Activated T-helper 17 cell treated with anti-CD3 and anti-CD28 coated beads, Interleukin-2, amount 50 U/mL, for 72 hours (primary cell): Measurements from ENCODE around the gene PEX19. TPM values are rescaled to one million over a fixed set of nuclear protein-coding genes. Genes with fewer than 3 reads are reported as not detected.
A peak's percentile ranks its signal among the peaks of the same experiment; 100 is the strongest.

Source experiments
- ATAC-seq: fragments of 150-1000 bp; cut with Tn5 transposase; replicated peaks from 2 replicates; pipeline ENCODE4 v1.10.0; 2021; ENCODE audit warnings: mild to moderate bottlenecking, moderate library complexity
- H3K27ac Mint-ChIP-seq: one replicate; pipeline ENCODE4 v1.8.0; 2022; ENCODE audit warnings: mixed read lengths
- H3K27me3 Mint-ChIP-seq: one replicate; pipeline ENCODE4 v1.8.0; 2022; ENCODE audit warnings: mixed read lengths
- H3K36me3 Mint-ChIP-seq: one replicate; pipeline ENCODE4 v1.8.0; 2022; ENCODE audit warnings: low read depth, mild to moderate bottlenecking, mixed read lengths
- H3K4me1 Mint-ChIP-seq: one replicate; pipeline ENCODE4 v1.8.0; 2022; ENCODE audit warnings: mixed read lengths
- H3K4me3 Mint-ChIP-seq: one replicate; pipeline ENCODE4 v1.8.0; 2022; ENCODE audit warnings: mild to moderate bottlenecking, mixed read lengths
- H3K9me3 Mint-ChIP-seq: one replicate; pipeline ENCODE4 v1.8.0; 2022; ENCODE audit warnings: mixed read lengths
- total RNA-seq, 2 donors: library from RNA; stranded (reverse); gene quantifications; one replicate each; pipeline ENCODE4 v1.2.3, GENCODE V29; 2022

PEX19 gene
- 10 to 100 TPM; 48.3 to 61.4 TPM for total RNA-seq

DNA sequence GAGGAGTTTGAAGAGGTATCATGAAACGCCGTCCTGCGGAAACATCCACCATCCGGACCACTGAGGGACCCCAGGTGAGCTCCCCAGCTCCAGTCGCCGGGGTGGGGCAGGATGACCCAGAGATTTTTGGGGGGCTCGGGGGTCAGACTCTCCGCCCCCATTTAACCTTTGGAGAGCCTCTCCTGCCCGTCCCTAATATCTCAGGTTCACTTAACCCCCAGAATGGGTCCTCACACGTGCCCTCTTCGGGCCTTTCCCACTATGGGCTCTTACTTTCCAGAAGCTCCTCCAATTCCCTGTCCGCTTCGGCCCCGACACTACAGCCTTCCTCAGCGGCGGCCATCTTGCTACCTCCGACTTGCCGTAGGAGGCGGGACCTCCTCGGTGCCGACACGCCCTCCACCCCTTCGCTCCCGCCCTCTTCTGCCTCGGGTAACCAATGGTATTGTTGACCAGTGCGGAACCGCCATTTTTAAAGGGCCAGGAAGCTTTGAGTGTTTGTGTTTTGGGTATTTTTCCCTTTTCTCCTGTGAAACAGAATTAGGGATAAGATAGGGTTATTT lies at the start of gene PEX19:
Gene PEX19, minus strand, starts transcription at position 352 of the 563 bp plus-strand sequence. Its CDS starts 9 bp downstream, at position 343.
- peak within 1 kb of the TSS; percentile 98 for H3K27ac Mint-ChIP-seq
- H3K27me3 Mint-ChIP-seq: no peaks in the 10 kb centered on the region
- H3K4me3 Mint-ChIP-seq: peak within 1 kb of the TSS; percentile 97
- H3K9me3 Mint-ChIP-seq: no peaks in the 10 kb centered on the region
- H3K4me1 Mint-ChIP-seq: peaks cover 16% of the 10 kb centered on the region
- peaks cover 75% of the 10 kb centered on the region for H3K36me3 Mint-ChIP-seq
- ATAC-seq: peak; percentile 100

DNA sequence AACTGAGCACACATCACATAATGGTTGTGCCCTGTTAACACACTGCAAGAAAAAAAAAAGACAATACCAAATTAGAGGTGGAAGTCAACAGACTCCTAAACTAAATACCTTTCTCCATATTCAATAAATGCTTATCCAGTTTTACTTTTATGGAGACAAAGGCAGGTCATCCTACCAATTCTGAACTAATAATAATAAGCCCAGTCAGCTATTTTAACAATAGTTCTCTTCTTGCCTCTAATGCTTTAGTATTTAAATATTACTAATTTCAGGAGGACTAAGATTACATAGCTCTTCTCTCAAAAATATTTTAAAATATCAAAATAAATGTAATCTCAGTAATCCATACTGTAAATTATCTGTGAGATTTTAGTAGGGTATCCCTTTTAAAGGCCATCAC lies 47.6 kb upstream of the PEX19 start:
- H3K36me3 Mint-ChIP-seq: peaks cover 97% of the 10 kb centered on the region
- no peak overlapping the region for H3K27ac Mint-ChIP-seq

GRCh38 chr1:160330119-160330518 lies 45.2 kb upstream of the PEX19 start:
- no peaks in the 10 kb centered on the region for H3K4me1 Mint-ChIP-seq
- H3K27me3 Mint-ChIP-seq: no peaks in the 10 kb centered on the region
- no peak for ATAC-seq
- no peak overlapping the region for H3K27ac Mint-ChIP-seq
- H3K36me3 Mint-ChIP-seq: peaks cover 99% of the 10 kb centered on the region
- no peak overlapping the region for H3K4me3 Mint-ChIP-seq
- H3K9me3 Mint-ChIP-seq: no peaks in the 10 kb centered on the region

More for the DNA sequence above, 47.6 kb upstream of the PEX19 start:
- no peaks in the 10 kb centered on the region for H3K4me1 Mint-ChIP-seq
- no peak for ATAC-seq
- H3K9me3 Mint-ChIP-seq: no peaks in the 10 kb centered on the region
- no peak overlapping the region for H3K4me3 Mint-ChIP-seq
- H3K27me3 Mint-ChIP-seq: no peaks in the 10 kb centered on the region

DNA sequence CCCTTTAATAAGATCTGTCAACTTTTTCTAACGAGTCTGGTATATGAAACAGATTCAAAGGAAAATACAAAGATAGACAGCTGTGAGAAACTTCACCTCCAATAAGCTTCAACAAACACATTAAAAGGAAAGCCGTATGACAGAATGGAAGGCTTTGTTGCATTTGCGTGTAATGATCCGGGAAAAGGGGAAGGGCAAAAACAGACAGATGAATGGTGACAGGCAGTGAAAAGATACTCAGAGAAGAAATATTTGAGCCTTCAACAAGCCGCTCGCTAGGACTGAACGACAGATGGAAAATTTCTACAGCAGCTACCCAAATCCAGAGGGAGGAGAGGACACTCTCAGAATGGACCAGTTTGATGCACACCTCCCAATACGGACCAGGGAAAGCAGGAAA lies 43.3 kb upstream of the PEX19 start:
- no peak overlapping the region for H3K4me3 Mint-ChIP-seq
- H3K4me1 Mint-ChIP-seq: no peaks in the 10 kb centered on the region
- H3K27ac Mint-ChIP-seq: no peak overlapping the region
- no peaks in the 10 kb centered on the region for H3K27me3 Mint-ChIP-seq
- no peaks in the 10 kb centered on the region for H3K9me3 Mint-ChIP-seq
- H3K36me3 Mint-ChIP-seq: peaks cover 100% of the 10 kb centered on the region
- ATAC-seq: no peak

DNA sequence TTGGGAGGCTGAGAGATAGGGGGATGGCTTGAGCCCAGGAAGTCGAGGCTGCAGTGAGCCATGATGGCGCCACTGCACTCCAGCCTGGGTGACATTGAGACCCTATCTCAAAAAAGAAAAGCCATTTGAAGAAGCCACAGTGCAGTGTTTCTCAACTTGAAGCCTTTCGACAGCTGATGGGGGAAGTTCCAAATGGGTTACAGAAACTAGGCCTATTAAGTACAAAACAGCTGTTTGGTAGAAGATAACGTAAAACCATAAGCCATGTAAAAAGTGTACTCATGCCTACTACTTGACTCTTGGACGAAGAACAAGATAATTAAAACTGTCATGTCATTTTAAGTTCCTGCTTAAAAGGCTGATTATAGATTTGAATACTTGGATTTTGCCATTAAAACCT lies 41.5 kb upstream of the PEX19 start:
- no peak overlapping the region for H3K27ac Mint-ChIP-seq
- no peaks in the 10 kb centered on the region for H3K27me3 Mint-ChIP-seq
- peaks cover 100% of the 10 kb centered on the region for H3K36me3 Mint-ChIP-seq
- no peak for ATAC-seq
- no peaks in the 10 kb centered on the region for H3K9me3 Mint-ChIP-seq
- H3K4me3 Mint-ChIP-seq: no peak overlapping the region
- H3K4me1 Mint-ChIP-seq: no peaks in the 10 kb centered on the region

DNA sequence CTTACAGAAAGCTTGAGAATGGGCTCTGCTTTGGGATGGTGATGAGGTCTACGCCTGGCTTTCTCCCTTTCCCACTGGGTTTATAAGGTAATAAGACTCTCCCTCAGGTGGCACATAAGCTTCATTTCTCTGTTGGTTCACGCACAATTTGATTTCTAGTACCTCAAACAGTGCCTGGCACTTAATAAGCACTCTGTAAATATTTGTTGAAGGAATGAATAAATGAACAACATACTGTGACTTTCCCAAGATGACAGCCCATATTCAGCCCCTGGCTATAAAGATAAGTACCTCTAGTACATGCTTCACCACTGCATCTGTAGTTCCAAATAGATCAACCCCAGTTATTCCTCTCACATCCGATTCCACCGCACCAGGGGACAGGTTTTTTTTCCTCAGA lies 40.3 kb upstream of the PEX19 start:
- H3K9me3 Mint-ChIP-seq: no peaks in the 10 kb centered on the region
- H3K4me1 Mint-ChIP-seq: no peaks in the 10 kb centered on the region
- no peaks in the 10 kb centered on the region for H3K27me3 Mint-ChIP-seq
- ATAC-seq: no peak
- no peak overlapping the region for H3K4me3 Mint-ChIP-seq
- peak overlapping the region; percentile 23 for H3K27ac Mint-ChIP-seq
- peaks cover 100% of the 10 kb centered on the region for H3K36me3 Mint-ChIP-seq

GRCh38 chr1:160322831-160323230 lies 37.9 kb upstream of the PEX19 start:
- Mint-ChIP-seq H3K4me1 (peaks cover 13% of the 10 kb centered on the region), H3K36me3 (peaks cover 100% of the 10 kb centered on the region), H3K4me3 (no peak overlapping the region), H3K27ac (no peak overlapping the region), H3K27me3 (no peaks in the 10 kb centered on the region), H3K9me3 (no peaks in the 10 kb centered on the region)
- ATAC-seq: no peak

GRCh38 chr1:160315359-160315758 lies 30.4 kb upstream of the PEX19 start:
- ATAC-seq: no peak
- H3K27me3 Mint-ChIP-seq: no peaks in the 10 kb centered on the region
- H3K9me3 Mint-ChIP-seq: peaks cover 7% of the 10 kb centered on the region
- peaks cover 27% of the 10 kb centered on the region for H3K4me1 Mint-ChIP-seq
- H3K36me3 Mint-ChIP-seq: peaks cover 98% of the 10 kb centered on the region
- no peak overlapping the region for H3K4me3 Mint-ChIP-seq
- H3K27ac Mint-ChIP-seq: peak overlapping the region; percentile 64

DNA sequence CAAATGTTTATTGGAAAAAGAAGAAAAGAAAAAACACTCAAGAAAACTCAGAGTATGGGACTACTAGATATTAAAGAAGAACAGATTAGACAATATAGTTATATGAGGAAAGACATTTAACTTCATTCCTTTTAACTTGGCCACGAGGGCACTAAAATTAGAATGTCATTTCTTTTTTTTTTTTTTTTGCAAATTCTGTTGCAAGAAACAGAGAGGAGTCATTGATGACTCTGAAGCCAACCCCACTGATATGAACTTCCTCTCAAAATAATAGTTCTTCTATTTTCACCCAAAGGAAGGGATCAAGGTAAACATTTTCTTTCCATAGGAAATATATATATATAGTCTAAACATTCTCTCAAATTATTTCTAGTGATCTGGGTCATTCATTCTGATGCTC lies 24.6 kb upstream of the PEX19 start:
- no peaks in the 10 kb centered on the region for H3K4me1 Mint-ChIP-seq
- no peak overlapping the region for H3K4me3 Mint-ChIP-seq
- H3K27me3 Mint-ChIP-seq: no peaks in the 10 kb centered on the region
- no peaks in the 10 kb centered on the region for H3K9me3 Mint-ChIP-seq
- H3K36me3 Mint-ChIP-seq: peaks cover 98% of the 10 kb centered on the region
- no peak for ATAC-seq
- H3K27ac Mint-ChIP-seq: peak overlapping the region; percentile 45

DNA sequence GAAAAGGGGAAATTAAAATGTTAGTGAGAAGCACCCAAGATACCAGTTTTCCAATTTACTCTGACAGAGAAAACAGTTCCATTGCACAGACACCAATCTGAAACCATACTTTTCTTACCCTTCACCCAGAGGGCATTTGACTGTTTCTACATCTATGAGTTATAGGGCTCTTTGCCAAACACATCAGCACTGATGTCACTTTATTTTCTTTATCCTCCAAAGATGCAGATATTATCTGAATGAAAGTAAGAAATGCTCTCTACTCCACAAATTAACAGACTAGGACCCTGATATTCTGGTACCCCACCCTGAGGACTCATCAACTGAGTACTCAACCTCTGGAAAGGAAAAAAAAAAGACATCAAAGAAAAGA lies 24.2 kb upstream of the PEX19 start:
- ATAC-seq: no peak
- Mint-ChIP-seq H3K27ac (peak overlapping the region; percentile 45), H3K4me1 (no peaks in the 10 kb centered on the region), H3K27me3 (no peaks in the 10 kb centered on the region), H3K36me3 (peaks cover 98% of the 10 kb centered on the region), H3K4me3 (no peak overlapping the region), H3K9me3 (no peaks in the 10 kb centered on the region)

GRCh38 chr1:160308451-160309184 lies 23.7 kb upstream of the PEX19 start:
- Mint-ChIP-seq H3K4me1 (no peaks in the 10 kb centered on the region), H3K36me3 (peaks cover 98% of the 10 kb centered on the region), H3K27ac (peak overlapping the region; percentile 45), H3K9me3 (no peaks in the 10 kb centered on the region), H3K27me3 (no peaks in the 10 kb centered on the region), H3K4me3 (no peak overlapping the region)
- no peak for ATAC-seq

- Mint-ChIP-seq H3K27ac (no peak overlapping the region), H3K27me3 (no peaks in the 10 kb centered on the region), H3K36me3 (peaks cover 98% of the 10 kb centered on the region), H3K9me3 (no peaks in the 10 kb centered on the region), H3K4me1 (no peaks in the 10 kb centered on the region), H3K4me3 (no peak overlapping the region)
- no peak for ATAC-seq
Observed at GRCh38 chr1:160307118-160307791, 22.3 kb upstream of the PEX19 start.

GRCh38 chr1:160300173-160300572 lies 15.2 kb upstream of the PEX19 start:
- Mint-ChIP-seq H3K27me3 (no peaks in the 10 kb centered on the region), H3K4me1 (no peaks in the 10 kb centered on the region), H3K36me3 (peaks cover 100% of the 10 kb centered on the region), H3K9me3 (no peaks in the 10 kb centered on the region), H3K4me3 (no peak overlapping the region), H3K27ac (no peak overlapping the region)
- no peak for ATAC-seq

DNA sequence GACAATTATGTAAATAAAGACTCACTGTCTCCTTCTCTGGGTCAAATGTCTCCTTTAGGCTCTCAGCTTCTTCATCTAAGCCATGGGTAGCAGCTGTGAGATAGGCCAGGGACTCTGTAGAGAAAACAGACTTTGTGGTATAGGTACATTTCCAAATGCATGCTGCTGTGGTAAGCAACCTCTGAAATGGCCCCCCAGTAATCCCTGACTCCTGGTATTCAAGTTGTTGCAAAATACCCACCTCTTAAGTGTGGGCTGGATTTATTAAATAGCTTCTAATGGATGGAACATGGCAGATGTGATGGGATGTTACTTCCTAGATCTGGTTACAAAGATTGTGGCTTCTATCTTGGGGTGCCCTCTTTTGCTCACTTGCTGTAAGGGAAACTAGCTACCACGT lies 11.1 kb upstream of the PEX19 start:
- Mint-ChIP-seq H3K27ac (peak overlapping the region; percentile 14), H3K4me3 (no peak overlapping the region), H3K9me3 (no peaks in the 10 kb centered on the region), H3K27me3 (no peaks in the 10 kb centered on the region), H3K4me1 (peaks cover 4% of the 10 kb centered on the region), H3K36me3 (peaks cover 100% of the 10 kb centered on the region)
- no peak for ATAC-seq
